GM18519 (cell line): Measurements from ENCODE around the gene FGA.
"Not testable (repeated sequence)": the region's sequence is repeated elsewhere in the genome, so short reads cannot be mapped to it uniquely, and the experiment has no call there.

Experiments
- ATAC-seq: cut with Tn5 transposase; IDR thresholded peaks from one replicate; pipeline ENCODE4 v1.9.1; 2021; ENCODE audit warnings: mild to moderate bottlenecking, moderate library complexity; ENCODE audit not compliant: unreplicated experiment, low FRiP score

The FGA gene

DNA sequence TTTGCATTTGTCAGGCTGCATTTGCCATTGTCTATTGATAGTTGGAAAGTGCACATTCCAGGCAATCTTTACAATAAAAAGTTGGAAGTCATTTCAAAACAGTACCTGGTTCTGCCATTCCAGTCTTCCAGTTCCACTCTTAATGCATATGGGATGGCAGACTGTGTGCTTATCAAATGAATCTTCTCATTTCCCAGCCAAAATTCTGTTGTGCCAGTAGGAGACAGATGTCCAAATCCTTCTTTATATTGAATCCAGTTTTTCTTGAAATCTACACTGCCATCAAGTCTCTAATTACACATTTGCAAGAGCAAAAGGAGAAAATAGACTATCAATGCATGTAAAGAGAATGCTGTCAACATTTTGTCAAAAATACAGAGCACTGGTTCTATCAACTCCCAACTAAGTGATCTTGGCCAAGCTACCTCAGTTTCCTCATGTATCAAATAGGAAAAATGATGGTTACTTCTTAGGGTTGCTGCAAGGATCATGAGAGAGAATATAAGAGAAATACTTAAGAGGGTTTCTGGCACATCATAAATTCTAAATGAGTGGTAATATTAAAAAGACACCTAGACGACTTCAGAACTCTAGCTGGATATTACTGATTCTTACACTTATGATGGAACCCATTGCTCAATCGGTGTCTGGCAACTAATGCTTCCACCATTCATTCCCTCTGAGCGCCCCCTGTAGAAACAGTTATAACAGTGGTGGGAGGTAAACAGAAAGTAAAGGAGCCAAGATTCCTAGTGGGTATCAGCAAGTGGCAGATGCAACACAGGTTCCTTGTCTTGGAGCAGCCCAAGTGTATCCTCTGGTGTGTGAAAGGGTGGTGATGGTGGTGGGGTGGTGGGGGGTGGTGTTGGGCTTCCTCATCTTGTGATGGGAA is 18.1 kb upstream of the FGA start:
- no peak for ATAC-seq

DNA sequence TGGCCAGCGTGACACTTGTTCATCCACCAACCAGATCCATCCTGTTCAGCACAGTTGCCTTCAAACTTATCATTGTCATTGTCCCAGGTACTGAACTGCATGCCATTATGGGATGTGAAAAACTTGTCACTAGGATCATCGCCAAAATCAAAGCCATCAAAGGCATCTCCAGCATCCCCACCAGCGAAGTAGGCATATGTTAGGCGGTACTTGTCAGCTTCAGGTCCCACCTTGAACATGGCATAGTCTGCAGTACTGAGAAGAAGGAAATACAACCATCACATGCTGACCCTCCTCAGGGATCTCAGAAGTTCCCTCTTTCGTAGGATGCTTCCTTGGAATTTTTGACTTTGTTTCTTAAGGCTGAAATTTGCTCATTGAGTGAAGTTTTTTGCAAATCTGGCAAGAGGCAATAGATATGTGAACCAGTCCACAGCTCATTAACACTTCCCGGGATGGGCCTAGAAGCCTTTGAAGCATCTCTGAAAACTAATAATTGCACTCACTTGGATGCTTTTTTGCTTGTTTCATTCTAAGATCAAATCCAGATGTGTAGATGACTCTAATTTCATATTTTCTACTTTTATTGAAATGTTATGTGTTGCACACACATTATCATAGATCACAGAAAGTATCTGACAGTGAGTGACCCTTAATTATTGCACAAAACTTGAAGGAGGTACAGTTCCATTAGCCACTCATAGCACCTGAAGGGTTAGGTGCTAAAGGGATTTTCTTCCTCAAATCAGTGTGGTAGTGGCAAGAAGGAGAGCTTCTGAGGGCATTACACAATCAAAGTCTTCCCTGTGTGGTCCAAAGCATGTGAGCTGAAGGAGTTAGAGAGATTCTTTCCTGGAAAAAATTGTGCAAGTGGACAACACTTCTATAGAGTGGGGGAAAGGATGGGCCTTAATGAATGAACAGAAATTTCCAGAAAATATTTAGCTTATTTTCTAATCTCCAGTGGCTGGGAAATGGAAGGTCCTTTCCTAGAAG is 16.5 kb upstream of the FGA start:
- ATAC-seq: no peak

DNA sequence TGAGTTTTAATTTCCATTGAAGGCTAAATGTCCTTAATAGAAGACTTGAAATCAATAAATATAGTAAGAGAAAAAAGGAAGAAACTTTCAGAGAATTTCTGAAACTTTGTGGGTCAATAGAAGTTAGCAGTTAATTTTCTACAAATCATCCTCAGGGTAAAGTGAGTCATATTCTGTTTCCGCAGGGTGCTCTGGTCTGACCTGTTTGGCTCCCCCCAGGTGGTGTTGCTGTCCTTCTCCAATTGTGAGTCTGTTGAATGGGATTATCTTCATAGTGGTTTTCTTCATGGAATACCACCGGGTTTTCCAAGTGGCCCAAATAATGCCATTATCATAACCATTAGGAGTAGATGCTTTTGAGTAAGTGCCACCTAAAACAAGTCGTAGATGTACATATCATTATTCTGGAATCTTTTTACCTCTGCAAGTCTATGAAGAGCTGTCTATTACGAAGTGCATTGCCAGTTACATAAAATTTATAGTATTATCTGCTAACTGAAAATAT is 14.2 kb upstream of the FGA start:
- ATAC-seq: no peak

DNA sequence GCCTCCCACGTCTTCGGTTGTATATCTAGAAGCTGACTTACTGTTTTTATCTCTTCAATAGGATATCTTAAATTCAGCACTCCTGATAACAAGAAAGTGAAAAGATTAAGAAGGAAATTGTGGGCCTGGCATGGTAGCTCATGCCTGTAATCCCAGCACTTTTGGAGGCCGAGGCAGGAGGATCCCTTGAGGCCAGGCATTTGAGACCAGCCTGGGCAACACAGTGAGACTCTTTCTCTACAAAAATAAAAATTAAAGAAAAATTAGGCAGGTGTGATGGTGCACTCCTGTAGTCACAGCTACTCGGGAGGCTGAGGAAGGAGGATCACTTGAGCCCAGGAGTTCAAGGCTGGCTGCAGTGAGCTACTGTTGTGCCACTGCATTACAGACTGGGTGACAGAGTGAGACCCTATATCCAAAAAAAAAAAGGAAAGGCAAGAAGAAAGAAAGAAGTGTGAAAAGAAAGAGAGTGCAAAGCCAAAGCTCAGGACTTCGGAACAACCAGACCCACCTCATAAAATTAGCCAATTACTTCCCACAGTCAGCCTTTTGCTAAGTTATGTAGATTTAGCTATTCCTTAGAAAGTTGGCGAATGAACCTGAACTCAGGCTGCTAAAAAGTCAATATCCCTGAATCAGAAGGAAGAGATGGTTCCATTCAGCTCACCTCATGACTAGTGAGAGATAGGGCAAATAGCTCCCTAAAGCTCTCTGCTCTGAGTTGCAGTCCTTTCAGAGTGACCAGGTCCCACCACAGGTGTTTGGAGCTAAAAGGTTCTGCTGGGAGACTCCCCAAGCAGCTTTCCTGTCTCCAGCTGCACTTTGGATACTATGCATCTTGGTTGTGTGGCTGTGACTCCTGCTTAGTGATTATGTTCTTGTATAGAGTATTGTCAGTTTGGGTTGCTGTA is 12.7 kb upstream of the FGA start:
- no peak for ATAC-seq

DNA sequence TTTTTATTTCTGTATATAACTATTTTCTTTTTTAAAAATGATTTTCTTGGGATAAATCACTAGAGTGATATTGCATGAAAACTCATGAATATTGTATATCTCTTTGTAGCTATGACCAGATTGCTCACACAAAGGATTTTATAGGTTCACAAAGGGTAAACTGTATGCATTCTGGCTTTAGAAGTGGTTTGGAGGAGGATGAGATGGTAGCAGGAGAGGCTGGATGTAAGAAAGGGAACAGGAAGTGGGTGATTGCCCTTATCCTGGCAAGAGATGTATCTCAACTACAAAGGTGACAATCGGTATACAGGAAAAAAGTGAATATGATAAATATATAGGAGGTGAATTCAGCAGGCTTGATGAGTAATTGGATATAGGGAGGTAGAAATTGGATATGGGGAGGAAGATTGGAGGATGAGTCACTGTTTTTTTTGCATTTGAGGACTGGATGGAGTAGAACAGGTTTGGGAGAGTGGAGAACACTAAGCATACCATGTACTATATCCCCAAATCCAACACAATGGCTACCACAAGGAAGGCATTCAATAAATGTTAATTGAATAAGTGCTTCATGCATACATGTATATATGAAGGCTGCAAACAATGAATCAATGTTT is 12.0 kb upstream of the FGA start:
- ATAC-seq: no peak

DNA sequence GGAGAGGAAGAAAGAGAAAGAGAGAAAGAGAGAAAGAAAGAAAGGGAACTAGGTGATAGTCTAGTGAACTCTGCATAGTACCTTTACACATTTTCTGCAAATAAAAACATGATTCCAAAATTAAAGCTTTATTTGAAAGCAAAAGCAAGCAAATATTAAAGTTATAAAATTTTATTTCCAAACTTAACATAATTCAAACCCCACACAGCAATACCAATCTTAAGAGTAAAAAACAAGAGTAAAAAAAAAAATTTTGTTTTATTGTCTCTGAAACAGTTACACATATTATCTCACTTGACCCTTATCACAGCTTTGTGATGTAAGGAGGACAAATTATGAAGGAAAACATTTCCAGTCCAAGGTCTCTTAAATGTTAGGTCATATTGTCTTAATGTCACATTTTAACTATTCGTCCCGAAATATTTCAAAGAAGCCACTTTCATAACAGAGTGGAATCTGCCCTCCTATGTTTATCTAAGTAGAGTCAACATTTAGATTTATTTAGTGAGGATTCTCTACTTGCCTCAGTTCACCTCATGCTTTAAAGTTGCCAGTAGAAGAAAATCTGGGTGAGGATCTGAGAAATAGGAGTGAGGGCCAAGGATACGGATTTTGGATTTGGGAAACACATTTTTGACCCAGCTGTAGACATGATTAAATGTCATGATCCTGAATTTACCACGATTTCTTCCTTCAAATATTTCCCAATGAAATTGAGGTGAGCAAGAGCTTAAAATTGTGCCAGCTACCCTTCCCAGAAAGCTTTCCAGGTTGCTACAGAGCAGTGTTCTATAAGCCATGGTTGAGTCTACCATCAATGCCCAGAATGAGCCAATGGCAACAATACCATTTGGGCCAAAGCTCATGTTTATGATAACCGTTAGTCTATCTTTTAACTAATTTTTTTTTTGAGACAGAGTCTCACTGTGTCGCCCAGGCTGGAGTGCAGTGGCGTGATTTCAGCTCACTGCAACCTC is 7.5 kb upstream of the FGA start:
- no peak for ATAC-seq

DNA sequence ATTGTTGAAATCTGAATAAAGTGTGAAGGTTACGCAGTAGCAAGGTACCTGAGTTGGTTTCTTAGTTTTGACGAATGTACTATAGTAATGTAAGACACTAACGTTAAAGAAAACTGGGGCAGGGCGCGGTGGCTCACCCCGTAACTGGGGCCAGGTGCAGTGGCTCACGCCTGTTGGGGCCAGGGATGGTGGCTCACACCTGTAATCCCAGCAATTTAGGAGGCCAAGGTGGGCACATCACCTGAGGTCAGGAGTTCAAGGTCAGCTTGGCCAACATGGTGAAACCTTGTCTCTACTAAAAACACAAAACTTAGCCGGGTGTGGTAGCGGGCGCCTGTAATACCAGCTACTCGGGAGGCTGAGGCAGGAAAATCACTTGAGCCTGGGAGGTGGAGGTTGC is 6.7 kb upstream of the FGA start:
- ATAC-seq: not testable (repeated sequence)

DNA sequence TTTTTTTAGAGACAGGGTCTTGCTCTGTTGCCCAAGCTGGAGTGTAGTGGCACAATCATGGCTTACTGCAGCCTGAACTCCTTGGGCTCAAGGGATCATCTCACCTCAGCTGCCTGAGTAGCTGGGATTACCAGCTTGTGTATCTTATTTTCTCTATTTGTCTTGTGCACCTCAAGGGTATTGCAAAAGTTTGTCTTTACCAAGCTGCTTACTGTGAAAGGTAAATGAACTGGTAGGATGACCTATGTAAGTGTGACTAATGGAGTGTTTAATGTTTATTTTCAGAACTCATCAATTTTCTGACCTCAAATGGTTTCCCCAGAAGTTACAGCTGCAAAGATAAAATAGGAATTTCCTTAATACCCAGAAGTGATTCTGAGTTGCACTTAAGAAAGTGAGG is 5.3 kb upstream of the FGA start:
- no peak for ATAC-seq

DNA sequence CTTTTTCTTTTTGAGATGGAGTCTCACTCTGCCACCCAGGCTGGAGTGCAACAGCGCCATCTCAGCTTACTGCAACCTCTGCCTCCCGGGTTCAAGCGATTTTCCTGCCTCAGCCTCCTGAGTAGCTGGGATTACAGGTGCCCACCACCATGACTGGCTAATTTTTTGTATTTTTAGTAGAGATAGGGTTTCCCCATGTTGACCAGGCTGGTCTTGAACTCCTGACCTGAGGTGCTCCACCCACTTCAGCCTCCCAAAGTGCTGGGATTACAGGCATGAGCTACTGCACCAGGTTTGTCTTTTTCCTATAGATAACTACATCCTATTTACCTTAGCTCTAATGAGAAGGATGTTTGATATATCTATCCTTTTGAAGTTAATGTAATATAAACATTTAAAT is 3.8 kb upstream of the FGA start:
- not testable (repeated sequence) for ATAC-seq

DNA sequence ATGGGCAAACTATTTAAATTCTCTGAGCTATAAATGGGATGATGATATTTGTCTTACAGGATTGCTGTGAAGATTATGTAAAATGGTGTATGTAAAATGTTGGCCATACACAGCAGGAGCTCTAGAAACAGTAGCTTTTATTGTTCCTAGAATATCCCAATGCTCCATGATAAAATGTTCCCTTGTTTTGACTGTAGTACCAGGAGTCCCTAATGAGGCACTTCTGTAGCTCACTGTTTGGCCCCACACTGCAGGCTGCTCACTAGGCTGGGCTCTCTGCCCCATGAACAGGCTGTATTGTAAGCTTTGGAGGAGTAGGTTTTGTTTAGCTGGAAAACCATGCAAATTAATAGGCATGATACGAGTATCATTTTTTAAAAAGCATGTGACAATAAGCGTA is 3.3 kb upstream of the FGA start:
- ATAC-seq: no peak

DNA sequence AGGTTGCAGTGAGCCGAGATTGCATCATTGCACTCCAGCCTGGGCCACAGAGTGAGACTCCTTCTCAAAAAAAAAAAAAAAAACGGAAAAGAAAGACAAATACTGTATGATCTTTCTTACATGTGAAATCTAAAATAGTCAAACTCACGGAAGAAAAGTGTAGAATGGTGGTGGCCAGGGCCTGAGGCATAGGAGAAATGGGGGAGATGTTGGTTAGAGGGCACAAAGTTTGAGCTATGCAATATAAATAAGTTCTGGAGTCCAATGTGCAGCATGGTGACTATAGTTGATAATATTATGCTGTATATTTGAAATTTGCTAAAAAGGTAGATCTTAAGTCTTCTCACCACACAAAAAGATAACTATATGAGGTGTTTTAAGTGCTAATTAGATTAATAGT is 1.3 kb upstream of the FGA start:
- no peak for ATAC-seq

DNA sequence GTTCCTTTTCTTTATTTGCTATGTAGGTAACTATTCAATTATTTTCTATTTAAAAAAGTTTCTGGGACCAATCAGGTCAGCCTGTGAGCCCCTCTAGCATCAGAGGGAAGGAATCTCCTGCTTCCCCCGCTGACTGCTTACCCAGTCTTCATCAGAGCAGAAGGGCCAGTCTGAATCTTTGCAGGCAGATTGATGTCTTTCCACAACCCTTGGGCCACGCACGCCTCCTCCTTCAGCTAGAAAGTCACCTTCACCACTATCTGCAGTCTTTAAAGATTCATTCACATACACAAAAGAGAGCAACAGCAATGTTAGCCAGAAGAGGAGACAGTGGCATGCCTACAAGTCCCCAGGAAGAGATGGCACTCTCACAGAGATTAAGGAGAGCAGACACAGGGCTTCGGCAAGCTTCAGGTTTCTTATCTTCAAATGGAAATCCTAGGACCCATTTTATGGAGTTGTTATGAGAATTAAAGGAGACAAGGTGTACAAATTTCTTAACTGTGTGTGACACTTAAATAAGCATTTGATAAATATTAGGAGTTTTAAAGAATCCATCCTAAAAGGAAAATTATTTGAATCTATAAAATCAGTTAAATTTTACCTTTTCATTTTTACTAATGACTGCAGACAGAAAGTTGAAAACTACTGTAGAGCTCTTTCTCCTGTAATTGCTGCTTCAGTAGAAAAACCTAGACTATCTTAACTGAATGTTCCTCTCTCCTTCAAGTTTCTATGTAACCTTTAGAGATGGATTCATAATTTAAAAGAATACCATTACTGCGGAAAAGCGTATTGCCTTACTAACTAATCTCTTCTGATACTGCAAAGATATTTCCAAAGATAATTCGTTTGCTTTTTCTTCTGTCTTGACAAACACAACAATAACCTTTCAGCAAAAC is 995 bp downstream of the FGA start:
- no peak for ATAC-seq

DNA sequence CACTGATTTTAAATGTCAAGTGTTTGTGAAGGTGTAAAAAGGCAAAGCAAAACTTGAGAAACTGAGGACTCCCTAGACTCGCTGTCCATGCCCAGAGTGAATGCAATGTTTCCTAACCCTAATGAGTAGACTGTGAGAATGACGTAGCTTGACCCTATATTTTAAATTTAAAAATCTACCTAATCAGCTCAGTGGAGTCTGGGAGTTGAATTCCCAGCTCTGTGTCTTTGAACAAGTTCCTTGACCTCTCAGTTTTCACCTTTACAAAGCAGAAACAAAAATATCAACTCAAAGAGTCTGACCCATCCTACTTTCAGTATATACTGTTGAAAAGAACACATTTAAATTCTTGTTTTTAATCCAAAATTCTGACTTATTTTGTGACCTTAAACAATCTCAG is 2.3 kb downstream of the FGA start:
- no peak for ATAC-seq

DNA sequence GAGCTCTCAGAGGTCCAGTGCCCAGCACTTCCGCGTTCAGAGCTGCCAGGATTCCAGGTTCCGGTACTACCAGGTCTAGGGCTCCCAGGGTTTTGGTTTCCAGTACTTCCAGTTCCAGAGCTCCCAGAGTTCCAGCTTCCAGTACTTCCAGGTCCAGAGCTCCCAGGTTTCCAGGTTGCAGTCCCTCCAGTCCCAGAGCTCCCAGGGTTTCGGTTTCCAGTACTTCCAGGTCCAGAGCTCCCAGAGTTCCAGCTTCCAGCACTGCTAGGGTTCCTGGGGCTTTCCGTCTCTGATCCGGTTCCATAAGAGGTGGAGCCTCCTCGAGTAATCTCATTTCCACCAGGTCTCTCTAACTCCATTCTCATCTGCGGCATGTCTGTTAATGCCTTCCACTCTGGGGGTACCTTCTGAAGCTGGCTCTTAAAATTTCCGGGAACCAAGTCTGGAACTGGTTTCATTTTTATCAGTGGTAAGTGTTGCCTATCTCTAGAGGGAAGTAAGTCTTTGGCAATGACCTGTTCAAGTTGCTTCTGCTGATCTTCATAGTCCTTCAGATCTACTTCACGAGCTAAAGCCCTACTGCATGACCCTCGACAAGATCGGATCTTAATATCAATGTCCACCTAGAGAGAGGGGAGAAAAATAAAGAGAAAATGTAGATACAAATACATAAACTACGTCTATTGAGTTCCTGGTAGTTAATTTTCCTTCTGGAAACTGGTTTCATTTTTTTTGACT is 4.1 kb downstream of the FGA start:
- ATAC-seq: no peak

DNA sequence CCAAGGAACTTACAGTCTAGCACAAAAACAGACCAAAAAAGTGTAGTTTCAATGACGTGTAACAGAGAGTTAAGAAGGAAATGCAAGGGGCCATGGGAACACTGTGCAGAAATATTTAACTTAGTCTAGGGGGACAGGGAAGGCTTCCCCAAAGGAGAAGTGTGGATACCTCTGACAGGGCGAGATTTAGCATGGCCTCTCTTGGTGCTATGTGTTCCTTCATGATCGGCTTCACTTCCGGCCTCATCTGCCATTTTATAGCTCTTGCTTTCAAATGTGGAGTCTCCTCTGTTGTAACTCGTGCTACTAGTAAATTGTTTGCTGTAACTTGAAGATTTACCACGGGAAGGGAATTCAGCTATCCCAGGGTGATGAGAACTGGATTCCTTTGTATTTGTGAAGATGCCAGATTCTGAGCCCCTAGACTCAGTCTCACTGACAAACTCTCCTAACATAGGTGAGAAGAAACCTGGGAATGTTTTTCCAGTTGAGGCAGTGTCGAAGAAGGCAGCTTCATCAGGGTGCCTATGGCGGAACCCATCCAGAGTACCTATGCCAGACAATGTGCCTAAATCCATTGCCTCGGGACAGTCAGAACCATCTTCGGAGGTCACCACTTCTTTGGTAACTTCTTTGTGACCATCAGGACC is 5.0 kb downstream of the FGA start:
- no peak for ATAC-seq

DNA sequence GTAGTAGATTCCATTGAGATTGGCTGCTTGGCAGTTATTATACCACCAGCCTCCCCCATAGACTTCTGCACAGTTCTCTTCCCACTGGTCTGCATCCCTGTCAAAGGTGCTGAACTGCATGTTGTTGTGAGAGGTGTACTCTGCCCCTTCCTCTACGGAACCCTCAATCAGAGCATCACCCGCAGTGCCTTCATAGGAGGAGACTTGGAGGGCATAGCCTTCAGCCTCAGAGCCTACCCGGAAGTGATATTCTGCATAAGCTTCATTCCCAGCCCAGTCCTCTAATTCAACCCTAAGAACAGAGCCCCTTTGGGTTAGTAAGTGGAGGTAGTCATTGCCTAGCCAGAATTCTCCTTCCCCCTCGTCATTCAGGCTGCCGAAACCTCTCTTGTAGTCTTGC is 6.3 kb downstream of the FGA start:
- ATAC-seq: no peak
